ENCODE results near the gene HSBP1L1.
A peak's percentile ranks its signal among the peaks of the same experiment; 100 is the strongest.

The HSBP1L1 gene

DNA sequence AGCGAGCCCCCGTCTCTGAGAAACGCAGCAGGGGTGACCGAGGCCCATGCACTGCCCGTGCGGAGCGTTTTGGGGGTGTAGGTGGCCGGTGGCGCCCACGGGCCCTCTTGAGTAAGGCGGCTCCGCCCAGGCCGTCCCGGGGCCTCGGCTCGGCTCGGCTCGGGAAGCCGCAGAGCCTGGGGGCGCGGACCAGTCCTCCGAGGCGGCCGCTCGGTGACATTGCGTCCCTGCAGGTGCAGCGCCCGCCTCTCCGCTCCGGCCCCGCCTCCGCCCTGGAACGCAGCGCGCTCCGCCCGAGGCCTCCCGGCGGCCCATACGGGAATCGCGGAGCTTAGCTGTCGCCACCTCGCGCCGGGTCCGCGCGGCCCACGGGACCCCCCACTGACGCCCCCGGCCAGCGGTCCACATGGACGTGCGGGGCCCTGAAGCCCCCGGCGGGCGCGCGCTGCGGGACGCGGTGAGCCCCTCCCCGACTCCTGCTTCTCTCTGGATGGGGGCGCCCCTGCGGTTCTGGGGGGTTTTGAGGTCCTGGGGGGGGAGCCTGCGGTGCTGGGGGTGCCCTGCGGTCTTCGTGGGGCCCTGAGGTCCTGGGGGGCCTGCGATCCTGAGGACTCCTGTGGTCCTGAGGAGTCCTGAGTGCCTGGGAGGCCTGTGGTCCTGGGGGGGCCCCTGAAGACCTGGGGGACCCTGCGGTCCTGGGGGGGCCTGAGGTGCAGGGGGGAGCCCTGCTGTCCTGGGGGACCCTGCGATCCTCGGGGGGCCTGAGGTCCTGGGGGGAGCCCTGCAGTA lies at the start of gene HSBP1L1:
Gene HSBP1L1, plus strand, starts transcription at position 314 of the 789 bp plus-strand sequence. Its CDS starts 93 bp downstream, at position 407.
- DNase-seq = peak; percentile 29

DNA sequence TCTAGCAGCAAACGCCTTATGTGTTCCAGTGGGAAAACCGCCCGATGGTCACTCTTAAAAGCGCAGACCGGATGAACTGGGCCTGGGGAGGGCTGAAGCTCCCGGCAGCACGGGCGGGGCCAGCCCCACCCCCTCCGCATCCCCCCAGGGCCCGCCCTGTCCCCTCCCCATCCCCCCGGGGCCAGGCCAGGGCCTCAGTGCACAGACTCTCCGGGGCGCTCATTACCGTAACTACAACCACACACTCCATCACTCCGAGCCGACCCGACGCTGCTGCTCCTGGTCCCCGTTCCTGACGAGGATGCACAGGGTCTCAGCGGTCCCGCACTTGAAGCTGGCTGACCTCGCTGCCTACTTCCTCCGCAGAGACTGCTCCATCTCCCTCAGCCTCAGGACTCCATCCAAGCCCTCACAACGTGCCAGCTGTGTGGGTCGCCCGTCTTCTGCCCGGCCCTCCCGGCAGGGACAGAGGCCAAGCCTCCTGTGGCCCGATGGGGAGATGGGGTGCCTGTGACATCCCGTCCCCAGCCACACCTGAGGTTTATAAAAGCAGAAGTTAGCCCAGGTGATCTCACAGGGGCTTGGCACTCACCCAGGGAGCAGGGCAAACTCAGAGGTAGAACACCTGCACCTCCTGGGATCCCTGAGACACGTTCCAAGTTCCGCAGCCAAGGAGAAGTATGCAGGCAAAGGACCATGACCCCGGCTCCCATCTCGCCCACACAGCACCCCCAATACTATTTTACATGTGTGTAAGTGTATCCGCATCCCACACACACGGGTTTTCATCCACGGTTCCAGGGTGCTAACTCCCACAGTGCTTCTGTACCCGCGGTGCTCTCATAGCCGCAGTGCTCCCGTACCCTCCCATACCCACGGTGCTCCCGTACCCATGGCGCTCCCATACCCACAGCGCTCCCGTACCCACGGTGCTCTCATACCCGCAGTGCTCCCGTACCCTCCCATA lies 49.0 kb upstream of the HSBP1L1 start:
- DNase-seq = no peak

- no peak for DNase-seq
These were observed 48.3 kb upstream of the HSBP1L1 start for GRCh38 chr18:79916128-79916494.

- no peak for DNase-seq
These were observed 47.8 kb upstream of the HSBP1L1 start for GRCh38 chr18:79916546-79917168.

GRCh38 chr18:79917169-79917852 lies 47.1 kb upstream of the HSBP1L1 start:
- DNase-seq = no peak

DNA sequence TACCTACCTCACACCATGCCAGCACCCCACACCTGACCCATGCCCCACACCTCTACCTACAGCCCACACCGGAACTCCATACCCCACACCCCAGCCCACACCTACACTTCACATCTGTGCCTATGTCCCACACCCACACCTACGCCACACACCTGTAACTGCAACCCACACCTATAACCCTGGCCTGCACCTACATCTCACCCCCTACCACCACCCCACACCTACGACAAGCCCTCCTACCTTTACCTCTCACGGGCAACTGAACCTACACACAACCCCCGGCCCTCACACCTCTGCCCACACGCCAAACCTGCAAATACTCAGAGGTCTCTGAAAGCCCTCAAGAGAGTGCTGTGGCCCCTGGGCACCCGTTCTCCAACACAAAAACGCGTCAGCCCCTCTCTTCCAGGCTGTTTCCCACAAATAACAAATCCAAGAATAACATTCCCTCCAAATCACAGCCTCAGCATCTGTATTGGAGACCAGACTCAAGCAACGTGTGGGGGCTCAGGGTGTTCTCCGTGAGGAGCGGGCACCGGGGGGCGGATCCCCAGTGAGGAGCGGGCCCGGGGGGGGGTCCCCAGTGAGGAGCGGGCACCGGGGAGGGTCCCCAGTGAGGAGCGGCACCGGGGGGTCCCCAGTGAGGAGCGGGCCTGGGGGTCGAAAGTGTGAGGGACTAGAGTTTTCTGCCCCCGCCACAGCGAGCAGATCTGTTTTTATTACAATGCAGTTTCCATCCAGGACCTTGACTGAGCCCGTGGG lies 46.4 kb upstream of the HSBP1L1 start:
- DNase-seq = no peak

DNA sequence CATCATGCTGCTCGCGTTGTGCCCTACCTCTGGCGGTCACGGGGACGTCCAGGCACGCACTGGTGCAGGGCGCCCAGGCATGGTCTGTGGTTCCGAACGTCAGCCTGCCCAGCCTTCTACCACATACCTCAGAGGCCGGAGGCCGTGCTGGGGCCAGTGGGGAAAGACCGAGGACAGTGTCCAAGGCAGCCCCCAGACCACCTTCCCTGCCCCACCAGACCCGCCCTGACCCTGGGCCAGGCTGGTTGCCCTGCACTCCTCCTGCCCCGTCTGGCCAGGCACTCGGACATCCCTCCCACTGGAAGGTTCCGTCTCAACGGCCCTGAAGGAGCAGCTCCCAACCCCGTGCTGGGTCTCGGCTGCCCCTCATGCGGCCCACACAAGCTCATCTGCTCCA lies 45.8 kb upstream of the HSBP1L1 start:
- DNase-seq = no peak

- DNase-seq = no peak
These were observed 45.4 kb upstream of the HSBP1L1 start for GRCh38 chr18:79919089-79919488.

GRCh38 chr18:79921984-79922965 lies 42.2 kb upstream of the HSBP1L1 start:
- no peak for DNase-seq

- no peak for DNase-seq
These were observed 41.5 kb upstream of the HSBP1L1 start for GRCh38 chr18:79922971-79923411.

- DNase-seq = no peak
These were observed 40.4 kb upstream of the HSBP1L1 start for GRCh38 chr18:79923896-79924585.

DNA sequence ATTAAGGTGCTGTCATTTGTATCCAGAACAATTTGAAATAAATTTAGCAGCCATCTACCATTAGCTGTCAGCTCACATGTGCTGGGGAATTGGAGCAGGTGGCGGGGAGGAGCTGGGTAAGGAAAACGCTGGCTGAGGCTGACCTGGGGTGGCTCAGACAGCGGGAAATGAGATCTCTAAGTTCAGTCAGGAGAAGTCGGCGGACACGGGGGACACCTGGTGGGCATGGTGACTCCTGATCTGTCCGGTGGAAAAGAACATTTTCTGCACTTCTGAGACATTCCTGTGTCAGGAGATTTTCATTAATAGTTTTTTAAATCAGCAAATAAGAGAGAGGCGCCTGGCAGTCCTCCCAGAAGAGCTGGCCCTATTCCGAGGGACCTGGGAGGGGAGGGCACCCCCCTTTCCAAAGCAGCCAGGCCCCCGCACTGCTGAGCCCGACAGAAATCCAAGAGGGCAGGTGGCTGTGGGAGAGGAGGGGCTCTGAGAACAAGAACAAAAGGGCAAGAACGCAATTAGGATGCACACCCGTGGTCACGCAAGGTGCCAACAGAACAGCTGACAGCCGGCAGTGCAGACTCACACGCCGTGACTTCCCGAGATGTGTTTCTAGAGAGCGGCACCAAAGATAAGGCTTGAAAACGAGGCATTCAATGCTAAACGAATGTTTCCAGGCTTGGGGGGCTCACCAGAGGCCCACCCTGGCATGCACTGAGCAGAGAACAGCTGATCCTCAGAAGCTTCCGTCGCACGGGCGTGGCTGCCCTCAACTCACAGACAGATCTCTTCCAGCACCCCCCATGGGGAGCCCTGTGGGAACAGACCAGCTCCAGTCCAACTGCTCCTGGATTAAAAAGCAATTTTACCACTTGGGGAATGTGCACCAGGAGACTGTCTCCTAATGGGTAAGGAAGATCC lies 39.4 kb upstream of the HSBP1L1 start:
- DNase-seq = peak; percentile 68

GRCh38 chr18:79926306-79926705 lies 38.1 kb upstream of the HSBP1L1 start:
- DNase-seq = no peak

DNA sequence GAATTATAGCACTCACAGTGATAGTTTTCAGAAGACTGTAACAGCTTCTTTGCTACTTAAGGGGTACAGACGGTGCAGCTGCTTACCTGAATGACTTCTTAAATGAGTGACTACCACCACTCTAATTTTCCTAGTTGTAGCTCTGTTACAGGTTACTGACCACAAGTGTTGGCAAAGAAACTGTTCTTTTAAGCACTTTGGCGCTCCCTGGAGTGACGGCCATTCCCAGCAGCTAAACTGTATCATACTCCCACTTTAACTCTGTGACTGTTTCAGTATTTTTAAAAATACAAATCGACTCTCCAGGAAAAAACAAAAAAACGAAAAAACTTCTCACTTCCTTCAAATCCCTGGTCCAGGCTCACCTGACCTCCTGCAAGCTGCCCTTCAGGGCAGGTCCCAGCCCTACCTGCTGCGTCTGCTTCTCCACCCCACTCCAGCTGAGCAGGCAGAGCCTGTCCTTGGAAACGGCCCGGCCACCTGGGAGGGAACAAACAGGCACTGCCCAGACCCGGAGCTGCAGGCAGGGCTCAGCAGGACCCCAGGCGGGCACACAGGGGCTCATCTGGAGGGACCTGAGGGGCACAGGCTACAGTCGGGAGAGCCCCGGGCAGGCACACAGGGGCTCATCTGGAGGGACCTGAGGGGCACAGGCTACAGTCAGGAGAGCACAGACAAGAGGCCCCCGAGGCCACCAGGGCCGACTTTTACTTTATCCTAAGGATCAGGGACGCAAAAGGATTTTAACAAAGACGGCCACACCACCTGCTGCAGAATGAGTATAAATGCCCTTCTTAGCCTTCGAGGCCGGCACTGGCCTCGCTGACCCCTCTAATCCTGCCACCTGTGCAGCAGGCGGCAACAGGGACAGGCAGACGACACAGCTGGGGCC lies 37.5 kb upstream of the HSBP1L1 start:
- no peak for DNase-seq

- no peak for DNase-seq
These were observed 36.6 kb upstream of the HSBP1L1 start for GRCh38 chr18:79927607-79928562.

DNA sequence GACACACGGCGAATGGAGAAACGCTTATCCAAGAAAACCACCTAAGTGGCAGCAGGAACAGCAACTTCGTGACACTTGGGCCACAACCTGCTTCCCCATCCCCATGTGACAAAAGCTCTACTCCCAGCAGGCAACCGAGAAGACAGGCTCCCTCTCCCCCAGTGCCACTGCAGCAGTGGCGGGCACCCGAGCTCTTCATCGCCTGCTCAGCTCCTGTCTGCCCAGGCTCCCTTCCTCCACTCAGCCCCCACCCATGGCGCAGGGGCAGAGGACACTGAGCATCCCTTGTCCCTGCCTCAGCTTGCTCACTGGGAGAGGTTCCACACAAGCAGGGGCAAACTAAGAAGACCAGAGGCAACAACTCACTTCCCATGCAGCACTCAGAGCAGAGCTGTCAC lies 35.9 kb upstream of the HSBP1L1 start:
- DNase-seq = no peak
